Measurements from ENCODE around the gene SKI. TPM values are rescaled to one million over a fixed set of nuclear protein-coding genes. Genes with fewer than 3 reads are reported as not detected.

Gene SKI
- total RNA-seq, 2 donors from 2014 or later, result 65.4 to 79.2 TPM

- Mint-ChIP-seq H3K27ac (no peak overlapping the region), H3K27me3 (ENCODE audit: insufficient read depth) (peaks cover 12% of the 10 kb centered on the region), H3K4me3 (no peak overlapping the region), H3K4me1 (peaks cover 25% of the 10 kb centered on the region), H3K9me3 (no peaks in the 10 kb centered on the region), H3K36me3 (ENCODE audit: low read depth) (no peaks in the 10 kb centered on the region)
- no peaks in the 10 kb centered on the region for H3K9me3 ChIP-seq (ENCODE audit: control insufficient read depth, low read length)
- H3K36me3 ChIP-seq (ENCODE audit: control insufficient read depth, insufficient read depth, low read length), result no peaks in the 10 kb centered on the region
- no peak overlapping the region for H3K27ac ChIP-seq (ENCODE audit: low read depth, low read length)
- peaks cover 10% of the 10 kb centered on the region for H3K4me1 ChIP-seq (ENCODE audit: control insufficient read depth, insufficient read depth, low read length)
- H3K9ac ChIP-seq (ENCODE audit: extremely low read depth, low read length, poor library complexity, severe bottlenecking), result no peak overlapping the region
- no peak overlapping the region for H3K4me3 ChIP-seq (ENCODE audit: low read length)
- 88 to 93% methylated on average over 8 to 24 of the region's 24 CpGs for WGBS, 2 experiments (ENCODE audit: insufficient coverage in 1 of 2, insufficient read length in 1 of 2)
- peaks cover 8% of the 10 kb centered on the region for H3K27me3 ChIP-seq (ENCODE audit: control insufficient read depth, insufficient read depth, low read length, poor library complexity, severe bottlenecking)
- TF ChIP-seq CTCF (conservative IDR thresholded peaks at IDR 0.05), result peak; percentile 43
- DNase-seq, result peak; percentile 77
These were observed 19.5 kb upstream of the SKI start for GRCh38 chr1:2208309-2209239.

GRCh38 chr1:2209400-2210083 is 18.6 kb upstream of the SKI start:
- no peak overlapping the region for H3K4me3 ChIP-seq (ENCODE audit: low read length)
- peak overlapping the region; percentile 64 for H3K27ac Mint-ChIP-seq
- peaks cover 22% of the 10 kb centered on the region for H3K4me1 Mint-ChIP-seq
- H3K9ac ChIP-seq (ENCODE audit: extremely low read depth, low read length, poor library complexity, severe bottlenecking), result no peak overlapping the region
- peak; percentile 61 for DNase-seq
- peaks cover 10% of the 10 kb centered on the region for H3K4me1 ChIP-seq (ENCODE audit: control insufficient read depth, insufficient read depth, low read length)
- no peaks in the 10 kb centered on the region for H3K36me3 ChIP-seq (ENCODE audit: control insufficient read depth, insufficient read depth, low read length)
- H3K27me3 ChIP-seq (ENCODE audit: control insufficient read depth, insufficient read depth, low read length, poor library complexity, severe bottlenecking), result peaks cover 8% of the 10 kb centered on the region
- WGBS, 2 experiments (ENCODE audit: insufficient coverage in 1 of 2, insufficient read length in 1 of 2), result 90 to 97% methylated on average over 11 to 18 of the region's 18 CpGs
- H3K9me3 Mint-ChIP-seq, result no peaks in the 10 kb centered on the region
- H3K4me3 Mint-ChIP-seq, result no peak overlapping the region
- H3K27ac ChIP-seq (ENCODE audit: low read depth, low read length), result no peak overlapping the region
- H3K36me3 Mint-ChIP-seq (ENCODE audit: low read depth), result no peaks in the 10 kb centered on the region
- peaks cover 12% of the 10 kb centered on the region for H3K27me3 Mint-ChIP-seq (ENCODE audit: insufficient read depth)
- no peaks in the 10 kb centered on the region for H3K9me3 ChIP-seq (ENCODE audit: control insufficient read depth, low read length)
- TF ChIP-seq CTCF (conservative IDR thresholded peaks at IDR 0.05), result no peak

DNA sequence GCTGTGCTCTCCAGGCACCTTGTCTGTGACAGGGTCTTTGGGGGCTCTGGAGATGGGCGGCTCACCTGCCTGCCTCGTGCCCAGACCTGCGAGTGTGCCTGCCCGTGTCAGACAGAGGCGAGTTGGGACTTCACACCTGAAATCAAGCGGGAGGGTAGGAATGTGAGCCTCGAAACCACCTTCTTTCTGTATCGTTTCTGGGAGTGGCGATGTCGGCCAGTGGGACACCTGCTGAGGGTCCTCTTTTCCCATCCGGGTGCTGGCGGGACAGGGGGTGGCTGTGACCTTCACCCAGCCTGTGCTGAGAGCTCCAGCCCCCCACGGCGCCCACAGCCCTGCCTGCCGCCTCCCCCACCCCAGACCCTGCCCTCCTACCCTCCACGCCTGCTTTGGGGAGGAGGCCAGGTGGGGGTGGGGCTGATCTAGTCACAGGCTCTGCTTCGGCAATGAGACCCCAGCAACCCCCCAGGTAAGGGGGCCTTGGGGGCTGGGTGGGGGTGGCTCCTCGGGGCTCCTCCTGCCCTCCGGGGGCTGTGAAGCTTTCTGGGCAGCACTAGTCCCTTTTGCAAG is 17.9 kb upstream of the SKI start:
- H3K27ac Mint-ChIP-seq, result peak overlapping the region; percentile 64
- Histone ChIP-seq H3K27ac (ENCODE audit: low read depth, low read length) (no peak overlapping the region), H3K27me3 (ENCODE audit: control insufficient read depth, insufficient read depth, low read length, poor library complexity, severe bottlenecking) (peaks cover 8% of the 10 kb centered on the region), H3K9me3 (ENCODE audit: control insufficient read depth, low read length) (no peaks in the 10 kb centered on the region), H3K36me3 (ENCODE audit: control insufficient read depth, insufficient read depth, low read length) (no peaks in the 10 kb centered on the region), H3K4me1 (ENCODE audit: control insufficient read depth, insufficient read depth, low read length) (peaks cover 10% of the 10 kb centered on the region), H3K9ac (ENCODE audit: extremely low read depth, low read length, poor library complexity, severe bottlenecking) (no peak overlapping the region), H3K4me3 (ENCODE audit: low read length) (no peak overlapping the region)
- DNase-seq, result peak; percentile 66
- H3K27me3 Mint-ChIP-seq (ENCODE audit: insufficient read depth), result peaks cover 12% of the 10 kb centered on the region
- 84 to 95% methylated on average over 5 to 16 of the region's 19 CpGs for WGBS, 2 experiments (ENCODE audit: insufficient coverage in 1 of 2, insufficient read length in 1 of 2)
- no peak for TF ChIP-seq CTCF (conservative IDR thresholded peaks at IDR 0.05)
- no peaks in the 10 kb centered on the region for H3K36me3 Mint-ChIP-seq (ENCODE audit: low read depth)
- no peak overlapping the region for H3K4me3 Mint-ChIP-seq
- no peaks in the 10 kb centered on the region for H3K9me3 Mint-ChIP-seq
- H3K4me1 Mint-ChIP-seq, result peaks cover 22% of the 10 kb centered on the region

All from endodermal cell (in vitro differentiated cells).